HT1080 (cell line): Measurements from ENCODE around the gene PSMA7. TPM values are rescaled to one million over a fixed set of nuclear protein-coding genes. Genes with fewer than 3 reads are reported as not detected.

Source experiments
- DNase-seq: peaks from one replicate; pipeline ENCODE4 v3.0.0-alpha.2; 2015; ENCODE audit warnings: low read depth
- polyA plus RNA-seq, 2 experiments: library from polyadenylated mRNA; depleted of rRNA; stranded (reverse); fragments of >200 nt; gene quantifications; 2 replicates each; pipeline ENCODE4 v1.2.3, GENCODE V29; 2015
- total RNA-seq: library from RNA; depleted of rRNA; stranded (reverse); fragments of >200 nt; shearing (Covaris generic); gene quantifications from 2 replicates; pipeline ENCODE4 v1.2.3, GENCODE V29; 2014; rRNA removed

Gene PSMA7
- 550 and 564 TPM in 2 replicates for total RNA-seq
- polyA plus RNA-seq (2015; cell fraction: cytosol; rRNA removed): 531 and 546 TPM in 2 replicates
- polyA plus RNA-seq (2015; cell fraction: nucleus; rRNA removed): 240 and 258 TPM in 2 replicates

GRCh38 chr20:62143081-62143956 lies at the start of gene PSMA7, which contains the start of gene SS18L1:
Gene PSMA7 (minus strand): TSS chr20:62143394. CDS start chr20:62143303, 91 bp downstream.
Gene SS18L1 (plus strand): TSS chr20:62143769. CDS start chr20:62143821, 52 bp downstream.
- peak; percentile 78 for DNase-seq

GRCh38 chr20:62192635-62193034 lies 49.4 kb upstream of the PSMA7 start:
- DNase-seq: no peak

GRCh38 chr20:62191781-62192559 lies 48.8 kb upstream of the PSMA7 start:
- DNase-seq: no peak

GRCh38 chr20:62190639-62191411 lies 47.6 kb upstream of the PSMA7 start:
- no peak for DNase-seq

GRCh38 chr20:62186887-62187866 lies 44.0 kb upstream of the PSMA7 start:
- DNase-seq: no peak

- DNase-seq: no peak
These were observed 42.9 kb upstream of the PSMA7 start for GRCh38 chr20:62186096-62186426.

- DNase-seq: no peak
These were observed 40.4 kb upstream of the PSMA7 start for GRCh38 chr20:62183426-62184142.

GRCh38 chr20:62182469-62183425 lies 39.6 kb upstream of the PSMA7 start, which contains the start of gene MTG2:
Gene MTG2 (plus strand): TSS chr20:62183028. CDS start chr20:62193421, 10,393 bp downstream.
- peak; percentile 90 for DNase-seq

GRCh38 chr20:62181808-62182207 lies 38.6 kb upstream of the PSMA7 start:
- no peak for DNase-seq

- DNase-seq: no peak
These were observed 35.9 kb upstream of the PSMA7 start for GRCh38 chr20:62179162-62179504.

- no peak for DNase-seq
These were observed 35.3 kb upstream of the PSMA7 start for GRCh38 chr20:62178316-62179161.

- DNase-seq: no peak
These were observed 34.1 kb upstream of the PSMA7 start for GRCh38 chr20:62177307-62177706.

- DNase-seq: no peak
These were observed 33.7 kb upstream of the PSMA7 start for GRCh38 chr20:62176866-62177265.

- DNase-seq: no peak
These were observed 32.5 kb upstream of the PSMA7 start for GRCh38 chr20:62175711-62176110.

GRCh38 chr20:62174870-62175624 lies 31.9 kb upstream of the PSMA7 start:
- no peak for DNase-seq

- no peak for DNase-seq
These were observed 31.0 kb upstream of the PSMA7 start for GRCh38 chr20:62174021-62174804.
